GM12878 (cell line): ENCODE results near the gene HES7. TPM values are rescaled to one million over a fixed set of nuclear protein-coding genes. Genes with fewer than 3 reads are reported as not detected.

Source experiments
- BACH1 ChIP-seq: fragments of 450-650 bp; IDR thresholded peaks from 2 replicates; pipeline ENCODE4 v1.6.1; 2017; ENCODE audit warnings: mild to moderate bottlenecking, borderline replicate concordance
- CREB1 ChIP-seq: IDR thresholded peaks from 2 replicates; pipeline ENCODE4 v1.6.1; 2012; ENCODE audit warnings: low read depth, mild to moderate bottlenecking, inconsistent platforms
- CREM ChIP-seq: IDR thresholded peaks from 2 replicates; pipeline ENCODE4 v1.6.1; 2014; ENCODE audit warnings: antibody characterized with exemption, low read depth
- KDM1A ChIP-seq: fragments of 200-600 bp; sonication (generic); IDR thresholded peaks from 2 replicates; pipeline ENCODE4 v1.6.1; 2016; ENCODE audit warnings: borderline replicate concordance
- MLLT1 ChIP-seq: fragments of 450-650 bp; IDR thresholded peaks from 2 replicates; pipeline ENCODE4 v1.6.1; 2016; ENCODE audit warnings: mild to moderate bottlenecking
- NR2C1 ChIP-seq: fragments of 450-650 bp; IDR thresholded peaks from 2 replicates; pipeline ENCODE4 v1.6.1; 2017; ENCODE audit warnings: antibody characterized with exemption, mild to moderate bottlenecking, moderate library complexity
- NR2F1 ChIP-seq: fragments of 450-650 bp; conservative IDR thresholded peaks from 2 replicates; pipeline ENCODE4 v1.6.1; 2017; ENCODE audit warnings: mild to moderate bottlenecking
- PAX8 ChIP-seq: fragments of 450-650 bp; IDR thresholded peaks from 2 replicates; pipeline ENCODE4 v1.6.1; 2017; ENCODE audit warnings: mild to moderate bottlenecking, moderate library complexity
- POLR2AphosphoS2 ChIP-seq: IDR thresholded peaks from 2 replicates; pipeline ENCODE4 v1.6.1; 2011; ENCODE audit warnings: low read depth, mild to moderate bottlenecking, low read length, improper control_type of control experiment, moderate library complexity
- POU2F2 ChIP-seq: IDR thresholded peaks from 3 replicates; pipeline ENCODE4 v1.6.1; 2011; ENCODE audit warnings: low read depth, mild to moderate bottlenecking, low read length, borderline replicate concordance
- RELB ChIP-seq: fragments of 450-650 bp; IDR thresholded peaks from 2 replicates; pipeline ENCODE4 v1.6.1; 2017; ENCODE audit warnings: low read depth, mild to moderate bottlenecking, moderate library complexity
- SUZ12 ChIP-seq: fragments of 200-600 bp; sonication (generic); IDR thresholded peaks from one replicate; pipeline ENCODE4 v1.6.1; 2018; ENCODE audit warnings: antibody characterized with exemption, mild to moderate bottlenecking; ENCODE audit not compliant: unreplicated experiment
- TBL1XR1 ChIP-seq: IDR thresholded peaks from 2 replicates; pipeline ENCODE4 v1.6.1; 2012; ENCODE audit warnings: low read depth, low read length, improper control_type of control experiment
- USF1 ChIP-seq: IDR thresholded peaks from 2 replicates; pipeline ENCODE4 v1.6.1; 2011; ENCODE audit warnings: borderline replicate concordance, low read depth, mild to moderate bottlenecking, moderate library complexity, mixed read lengths, low read length; ENCODE audit not compliant: insufficient read depth; ENCODE audit errors: extremely low read length
- ZBTB4 ChIP-seq: fragments of 450-650 bp; formaldehyde crosslinking; IDR thresholded peaks from 2 replicates; pipeline ENCODE4 v1.4.0; 2022; ENCODE audit warnings: mild to moderate bottlenecking, moderate library complexity
- ZNF592 ChIP-seq: fragments of 450-650 bp; IDR thresholded peaks from 2 replicates; pipeline ENCODE4 v1.6.1; 2017; ENCODE audit warnings: mild to moderate bottlenecking, moderate library complexity
- polyA plus RNA-seq, 11 experiments: library from polyadenylated mRNA; depleted of rRNA in 4 of 11; unstranded in 6 of 11; stranded (reverse) in 5 of 11; fragments of >200 nt; fragmentation: Nextera tagmentation in 4 of 11; fragmentation: Illumina TruSeq in 1 of 11; extraction: Ambion mirVana in 4 of 11; extraction: Trizol in 1 of 11; gene quantifications; 1 replicate in 1 of 11; 2 replicates in 10 of 11; pipeline versions ENCODE4 v1.2.1 to v1.2.3, GENCODE V29; 2011 to 2016; ENCODE audit warnings: inconsistent platforms in 2 of 11, missing spikeins in 2 of 11, low read depth in 1 of 11
- total RNA-seq, 4 experiments: library from RNA; depleted of rRNA in 3 of 4; stranded (reverse); fragments of >200 nt in 3 of 4; fragmentation: Illumina TruSeq in 1 of 4; extraction: Trizol in 1 of 4; gene quantifications; 2 replicates each; pipeline versions ENCODE4 v1.2.1 to v1.2.3, GENCODE V29; 2013 to 2021

Gene HES7
- total and polyA plus RNA-seq, 10 of the 15 experiments (the other 5 are each of a cell fraction or from before 2014, with no cell fraction given): 0.07 to 1.3 (median 0.63) TPM; not detected in 4

- TF ChIP-seq USF1 (no peak), CREB1 (peak; percentile 52; the same call in 1 of the 2 replicates), SUZ12 (no peak), BACH1 (peak; percentile 93), TBL1XR1 (no peak), KDM1A (no peak), PAX8 (no peak), RELB (no peak), MLLT1 (no peak), ZNF592 (no peak), ZBTB4 (CRISPR knock-in tag) (no peak), POLR2AphosphoS2 (peak; percentile 78; the same call in 1 of the 2 replicates), CREM (no peak), NR2F1 (peak; percentile 68), POU2F2 (peak; percentile 51; the same call in 1 of the 3 replicates), NR2C1 (no peak)
Measured at GRCh38 chr17:8162233-8162996, 38.5 kb upstream of the HES7 start, which contains the start of gene VAMP2 (continued).
